OCI-LY3 (cell line): Measurements from ENCODE around the gene CIDEB.
A peak's percentile ranks its signal among the peaks of the same experiment; 100 is the strongest.

Experiments used
- H2AFZ ChIP-seq: fragments of 200-600, 300-600 bp; shearing (Covaris generic); 2 replicates; pipeline ENCODE4 v1.6.0; 2014; ENCODE audit warnings: antibody characterized with exemption, low read depth, low read length
- H3K27ac ChIP-seq: fragments of 200-600, 300-600 bp; sonication (generic); 2 replicates; pipeline ENCODE4 v1.5.1; 2014; ENCODE audit warnings: mild to moderate bottlenecking, low read length, moderate library complexity, mixed read lengths
- H3K27me3 ChIP-seq: fragments of 200-600, 300-600 bp; sonication (generic); 2 replicates; pipeline ENCODE4 v1.6.1; 2014; ENCODE audit warnings: low read depth, low read length, mixed read lengths
- H3K36me3 ChIP-seq: fragments of 200-600, 300-600 bp; sonication (generic); replicated peaks from 2 replicates; pipeline ENCODE3; 2014; ENCODE audit warnings: low read depth, low read length, mixed read lengths
- H3K4me1 ChIP-seq: fragments of 300-600, 200-600 bp; sonication (generic); 2 replicates; pipeline ENCODE4 v1.6.1; 2014; ENCODE audit warnings: low read length, mixed read lengths
- H3K4me2 ChIP-seq: fragments of 200-600, 300-600 bp; sonication (generic); 2 replicates; pipeline ENCODE4 v1.6.1; 2014; ENCODE audit warnings: low read length, mixed read lengths
- H3K4me3 ChIP-seq: fragments of 300-600, 200-600 bp; sonication (generic); 2 replicates; pipeline ENCODE4 v1.5.1; 2014; ENCODE audit warnings: antibody characterized with exemption, mild to moderate bottlenecking, low read length, moderate library complexity
- H3K79me2 ChIP-seq: fragments of 300-600, 200-600 bp; shearing (Covaris generic); 2 replicates; pipeline ENCODE4 v1.6.1; 2014; ENCODE audit warnings: mild to moderate bottlenecking, low read length, mixed read lengths
- H3K9ac ChIP-seq: fragments of 300-600, 200-600 bp; shearing (Covaris generic); 2 replicates; pipeline ENCODE4 v1.6.0; 2014; ENCODE audit warnings: mild to moderate bottlenecking, low read length, moderate library complexity
- H3K9me3 ChIP-seq: fragments of 200-600, 300-600 bp; shearing (Covaris generic); 2 replicates; pipeline ENCODE4 v1.6.1; 2014; ENCODE audit warnings: low read length, mixed read lengths; ENCODE audit not compliant: insufficient read depth
- H4K20me1 ChIP-seq: fragments of 200-600, 300-600 bp; sonication (generic); 2 replicates; pipeline ENCODE4 v1.6.1; 2016; ENCODE audit warnings: low read length, mixed read lengths; ENCODE audit not compliant: insufficient read depth
- EZH2phosphoT487 ChIP-seq: fragments of 200-600 bp; shearing (Covaris generic); IDR thresholded peaks from 2 replicates; pipeline ENCODE4 v1.6.1; 2018; ENCODE audit warnings: antibody characterized with exemption, mixed run types, low read depth
- TF ChIP-seq, protein P1 (sequence below): fragments of 200-600, 300-600 bp; sonication (generic); IDR thresholded peaks from 2 replicates; pipeline ENCODE4 v1.5.1; 2014; ENCODE audit warnings: antibody characterized with exemption, low read length, low read depth

The CIDEB gene

DNA sequence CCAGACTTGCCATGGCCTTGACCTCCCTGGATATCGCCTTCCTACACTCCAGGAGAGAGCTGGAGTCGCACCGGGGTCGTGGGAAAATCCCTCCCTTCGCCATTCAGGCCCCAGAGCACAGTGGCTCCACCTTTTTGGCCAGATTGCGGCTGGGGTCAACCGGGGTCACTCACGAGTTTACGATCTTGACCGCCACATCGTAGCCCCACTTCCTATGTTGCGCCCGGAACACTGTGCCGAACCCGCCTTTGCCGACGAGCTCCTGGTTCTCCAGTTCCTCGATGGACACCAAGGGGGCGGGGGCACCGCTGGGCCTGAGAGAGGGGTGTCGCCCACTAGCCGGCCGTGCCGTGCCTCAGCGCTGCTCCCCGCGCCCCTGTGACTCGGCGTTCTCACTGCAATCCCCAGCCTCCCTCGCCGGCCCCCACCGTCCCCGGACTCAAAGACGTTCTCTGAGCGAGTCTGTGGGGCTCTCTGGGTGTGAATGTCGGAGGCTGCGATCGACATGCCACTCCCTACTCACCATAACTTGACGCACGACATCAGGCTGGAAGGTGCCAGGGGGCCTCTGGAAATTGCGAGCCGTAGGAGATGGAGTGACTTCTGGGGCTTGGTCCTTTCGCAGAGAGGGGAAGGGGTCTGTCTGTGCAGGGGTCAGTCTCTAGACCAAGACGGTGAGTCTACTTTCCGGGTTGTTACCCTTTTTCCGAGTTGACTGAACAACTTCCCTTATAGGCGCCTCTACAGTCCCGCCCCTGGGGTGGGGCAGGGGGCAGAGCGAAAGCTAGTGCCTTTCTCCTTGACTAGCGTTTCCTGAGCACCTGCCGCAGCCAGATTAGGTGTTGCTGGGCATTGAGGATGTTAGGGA, 31.7 kb upstream of the CIDEB start, which contains the start of gene RIPK3:
RIPK3 (minus strand) TSS at position 708 of the 868 bp plus-strand sequence; CDS start at position 543, 165 bp downstream.
- Histone ChIP-seq H2AFZ (peak within 1 kb of the TSS; percentile 61; the same call in 1 of the 2 replicates), H3K9me3 (no peaks in the 10 kb centered on the region), H3K9ac (peak within 1 kb of the TSS; percentile 56), H3K4me3 (peak within 1 kb of the TSS; percentile 79), H3K27me3 (peaks cover 13% of the 10 kb centered on the region), H3K36me3 (no peaks in the 10 kb centered on the region), H4K20me1 (no peaks in the 10 kb centered on the region), H3K4me1 (peaks cover 11% of the 10 kb centered on the region; the same call in 1 of the 2 replicates), H3K27ac (no peak within 1 kb of the TSS), H3K79me2 (no peaks in the 10 kb centered on the region), H3K4me2 (peak within 1 kb of the TSS; percentile 79)
- no peak for TF ChIP-seq EZH2phosphoT487
- TF ChIP-seq, protein P1, sequence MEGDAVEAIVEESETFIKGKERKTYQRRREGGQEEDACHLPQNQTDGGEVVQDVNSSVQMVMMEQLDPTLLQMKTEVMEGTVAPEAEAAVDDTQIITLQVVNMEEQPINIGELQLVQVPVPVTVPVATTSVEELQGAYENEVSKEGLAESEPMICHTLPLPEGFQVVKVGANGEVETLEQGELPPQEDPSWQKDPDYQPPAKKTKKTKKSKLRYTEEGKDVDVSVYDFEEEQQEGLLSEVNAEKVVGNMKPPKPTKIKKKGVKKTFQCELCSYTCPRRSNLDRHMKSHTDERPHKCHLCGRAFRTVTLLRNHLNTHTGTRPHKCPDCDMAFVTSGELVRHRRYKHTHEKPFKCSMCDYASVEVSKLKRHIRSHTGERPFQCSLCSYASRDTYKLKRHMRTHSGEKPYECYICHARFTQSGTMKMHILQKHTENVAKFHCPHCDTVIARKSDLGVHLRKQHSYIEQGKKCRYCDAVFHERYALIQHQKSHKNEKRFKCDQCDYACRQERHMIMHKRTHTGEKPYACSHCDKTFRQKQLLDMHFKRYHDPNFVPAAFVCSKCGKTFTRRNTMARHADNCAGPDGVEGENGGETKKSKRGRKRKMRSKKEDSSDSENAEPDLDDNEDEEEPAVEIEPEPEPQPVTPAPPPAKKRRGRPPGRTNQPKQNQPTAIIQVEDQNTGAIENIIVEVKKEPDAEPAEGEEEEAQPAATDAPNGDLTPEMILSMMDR: no peak

GRCh38 chr14:24338843-24339242, 31.1 kb upstream of the CIDEB start:
- Histone ChIP-seq H4K20me1 (no peaks in the 10 kb centered on the region), H2AFZ (no peak overlapping the region), H3K36me3 (no peaks in the 10 kb centered on the region), H3K79me2 (no peaks in the 10 kb centered on the region), H3K27ac (no peak overlapping the region), H3K4me2 (peak overlapping the region; percentile 79), H3K4me3 (peak overlapping the region; percentile 79; the same call in 1 of the 2 replicates), H3K4me1 (peaks cover 13% of the 10 kb centered on the region), H3K27me3 (peaks cover 20% of the 10 kb centered on the region), H3K9me3 (no peaks in the 10 kb centered on the region), H3K9ac (no peak overlapping the region)
- TF ChIP-seq, protein P1: no peak
- TF ChIP-seq EZH2phosphoT487: no peak

DNA sequence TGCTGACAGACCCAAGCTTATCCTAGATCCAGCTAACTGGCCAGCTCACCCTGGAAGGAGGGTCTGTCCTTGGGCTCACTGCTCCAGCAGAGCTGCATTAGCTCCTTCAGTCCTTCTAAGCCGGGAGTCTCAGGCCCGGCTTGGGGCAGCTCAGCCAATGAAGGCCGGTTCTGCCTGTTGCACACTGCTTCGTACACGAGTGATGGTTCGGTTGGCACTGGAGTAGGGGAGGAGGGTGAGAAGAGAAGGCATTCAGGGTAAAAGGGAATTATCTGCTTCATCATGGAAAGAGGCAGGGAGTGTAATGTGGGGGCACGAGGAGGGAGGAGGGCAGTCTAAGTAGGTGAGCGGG, 30.0 kb upstream of the CIDEB start:
- H3K4me3 ChIP-seq: no peak overlapping the region
- no peak overlapping the region for H3K9ac ChIP-seq
- H2AFZ ChIP-seq: no peak overlapping the region
- TF ChIP-seq, protein P1: no peak
- TF ChIP-seq EZH2phosphoT487: no peak
- H3K27me3 ChIP-seq: peaks cover 24% of the 10 kb centered on the region
- H3K4me2 ChIP-seq: no peak overlapping the region
- no peak overlapping the region for H3K27ac ChIP-seq
- no peaks in the 10 kb centered on the region for H3K36me3 ChIP-seq
- H4K20me1 ChIP-seq: no peaks in the 10 kb centered on the region
- H3K9me3 ChIP-seq: no peaks in the 10 kb centered on the region
- H3K79me2 ChIP-seq: no peaks in the 10 kb centered on the region
- peaks cover 12% of the 10 kb centered on the region for H3K4me1 ChIP-seq

DNA sequence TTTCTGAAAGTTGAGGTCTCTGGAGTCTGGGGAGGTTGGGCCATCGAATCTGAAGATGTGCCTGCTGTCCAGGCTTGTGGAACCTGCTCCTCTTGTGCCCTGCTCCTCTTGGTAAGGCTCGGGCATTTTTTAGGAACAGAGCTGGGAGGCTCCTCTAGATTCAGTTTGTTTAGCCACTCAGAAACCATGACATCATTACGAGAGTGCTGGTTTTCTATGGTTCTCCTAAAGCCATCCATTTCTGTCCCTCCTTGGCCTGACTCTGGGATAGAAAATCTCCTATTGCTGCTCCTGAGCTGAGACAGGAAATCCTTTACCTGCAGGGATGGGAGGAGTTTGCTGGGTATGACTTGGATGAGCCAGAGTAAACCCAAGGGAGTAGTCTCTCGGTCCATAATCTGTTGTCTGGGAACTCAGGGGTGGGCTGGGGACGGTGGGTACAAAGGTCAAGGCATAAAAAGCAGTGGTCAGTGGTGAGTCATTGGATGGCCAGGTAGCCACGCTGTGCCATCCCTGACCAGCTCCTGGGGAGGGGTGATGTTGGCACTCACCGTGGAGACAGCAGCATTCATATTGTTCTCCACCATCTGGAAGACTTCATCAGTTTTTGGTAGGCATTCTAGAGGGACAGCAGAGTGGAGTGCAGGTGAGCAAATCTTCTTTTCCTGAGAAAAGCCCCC, 29.5 kb upstream of the CIDEB start:
- H3K27me3 ChIP-seq: peaks cover 26% of the 10 kb centered on the region
- H3K4me2 ChIP-seq: no peak overlapping the region

More for the DNA sequence above, 29.5 kb upstream of the CIDEB start:
- TF ChIP-seq, protein P1: no peak
- Histone ChIP-seq H3K9me3 (no peaks in the 10 kb centered on the region), H2AFZ (no peak overlapping the region), H3K9ac (no peak overlapping the region), H3K27ac (no peak overlapping the region), H4K20me1 (no peaks in the 10 kb centered on the region), H3K36me3 (no peaks in the 10 kb centered on the region), H3K4me3 (no peak overlapping the region), H3K79me2 (no peaks in the 10 kb centered on the region), H3K4me1 (peaks cover 17% of the 10 kb centered on the region)
